SKM-1 treated with dmso at 0.1 percent for 144 hours (cell line): ENCODE measurements around the gene CIRBP.
"Not testable (repeated sequence)": the region's sequence is repeated elsewhere in the genome, so short reads cannot be mapped to it uniquely, and the experiment has no call there.

Experiments
- DNase-seq: peaks from one replicate; lab custom pipeline; 2025; ENCODE audit not compliant: unreplicated experiment; lab: John Stamatoyannopoulos, UW

CIRBP gene

GRCh38 chr19:1308718-1309117 is 39.6 kb downstream of the CIRBP start:
- no peak for DNase-seq

GRCh38 chr19:1309977-1310852 is 41.1 kb downstream of the CIRBP start:
- no peak for DNase-seq

GRCh38 chr19:1310853-1311180 is 41.7 kb downstream of the CIRBP start:
- no peak for DNase-seq

- no peak for DNase-seq
These were observed 42.5 kb downstream of the CIRBP start for GRCh38 chr19:1311543-1312091.

GRCh38 chr19:1312767-1313694 is 43.9 kb downstream of the CIRBP start:
- DNase-seq = no peak

- DNase-seq = no peak
These were observed 44.8 kb downstream of the CIRBP start for GRCh38 chr19:1313695-1314613.

GRCh38 chr19:1315470-1316166 is 46.5 kb downstream of the CIRBP start:
- no peak for DNase-seq

GRCh38 chr19:1316466-1316865 is 47.3 kb downstream of the CIRBP start:
- no peak for DNase-seq

GRCh38 chr19:1317274-1318003 is 48.3 kb downstream of the CIRBP start:
- DNase-seq = no peak

GRCh38 chr19:1318678-1319471 is 49.7 kb downstream of the CIRBP start:
- DNase-seq = no peak

GRCh38 chr19:1320282-1320650 is 51.1 kb downstream of the CIRBP start:
- not testable (repeated sequence) for DNase-seq

GRCh38 chr19:1321539-1321938 is 52.4 kb downstream of the CIRBP start:
- no peak for DNase-seq

- no peak for DNase-seq
These were observed 53.3 kb downstream of the CIRBP start for GRCh38 chr19:1322198-1322981.

GRCh38 chr19:1324249-1324805 is 55.2 kb downstream of the CIRBP start:
- no peak for DNase-seq
